Neuron (in vitro differentiated cells): ENCODE data around the gene ARID3A.

Experiments
- H2AFZ ChIP-seq: one replicate; pipeline ENCODE4 v1.6.1; 2013; ENCODE audit warnings: low read depth, mild to moderate bottlenecking, inconsistent platforms, low read length, moderate library complexity
- H3K27me3 ChIP-seq: one replicate; pipeline ENCODE4 v1.6.1; 2013; ENCODE audit warnings: low read length; ENCODE audit not compliant: insufficient read depth
- H3K36me3 ChIP-seq: one replicate; pipeline ENCODE4 v1.6.1; 2013; ENCODE audit warnings: low read length; ENCODE audit not compliant: insufficient read depth
- H3K4me1 ChIP-seq: one replicate; pipeline ENCODE4 v1.6.1; 2013; ENCODE audit warnings: low read length; ENCODE audit not compliant: insufficient read depth
- H3K4me3 ChIP-seq: 2 replicates; pipeline ENCODE4 v1.5.1; 2013; ENCODE audit warnings: mild to moderate bottlenecking, low read length, moderate library complexity
- H3K9me3 ChIP-seq: one replicate; pipeline ENCODE4 v1.6.1; 2013; ENCODE audit warnings: low read length

Gene ARID3A

GRCh38 chr19:982567-983170, 56.8 kb downstream of the ARID3A start:
- H2AFZ ChIP-seq = no peak overlapping the region
- H3K4me3 ChIP-seq = peak overlapping the region; percentile 3
- H3K9me3 ChIP-seq = no peaks in the 10 kb centered on the region
- H3K36me3 ChIP-seq = peaks cover 17% of the 10 kb centered on the region
- H3K4me1 ChIP-seq = peaks cover 23% of the 10 kb centered on the region
- H3K27me3 ChIP-seq = no peaks in the 10 kb centered on the region

- peak within 1 kb of the TSS; percentile 28 for H2AFZ ChIP-seq
- no peaks in the 10 kb centered on the region for H3K27me3 ChIP-seq
- peak within 1 kb of the TSS; percentile 84 for H3K4me3 ChIP-seq
- H3K4me1 ChIP-seq = peaks cover 19% of the 10 kb centered on the region
- no peaks in the 10 kb centered on the region for H3K9me3 ChIP-seq
- H3K36me3 ChIP-seq = peaks cover 27% of the 10 kb centered on the region
These were observed 58.5 kb downstream of the ARID3A start, which contains the start of gene WDR18 for GRCh38 chr19:984165-984967. TSS of gene WDR18 (plus strand) at chr19:984345. CDS start at chr19:984354, 9 bp downstream.

GRCh38 chr19:986083-986482, 60.2 kb downstream of the ARID3A start:
- peaks cover 4% of the 10 kb centered on the region for H3K9me3 ChIP-seq
- H2AFZ ChIP-seq = no peak overlapping the region
- no peaks in the 10 kb centered on the region for H3K27me3 ChIP-seq
- no peak overlapping the region for H3K4me3 ChIP-seq
- H3K36me3 ChIP-seq = peaks cover 44% of the 10 kb centered on the region
- peaks cover 7% of the 10 kb centered on the region for H3K4me1 ChIP-seq

GRCh38 chr19:988081-988480, 62.2 kb downstream of the ARID3A start:
- Histone ChIP-seq H3K36me3 (peaks cover 55% of the 10 kb centered on the region), H3K9me3 (peaks cover 5% of the 10 kb centered on the region), H3K4me3 (no peak overlapping the region), H3K4me1 (peaks cover 7% of the 10 kb centered on the region), H2AFZ (no peak overlapping the region), H3K27me3 (no peaks in the 10 kb centered on the region)

- Histone ChIP-seq H3K36me3 (peaks cover 59% of the 10 kb centered on the region), H2AFZ (no peak overlapping the region), H3K4me3 (no peak overlapping the region), H3K9me3 (peaks cover 5% of the 10 kb centered on the region), H3K27me3 (no peaks in the 10 kb centered on the region), H3K4me1 (peaks cover 7% of the 10 kb centered on the region)
These were observed 62.7 kb downstream of the ARID3A start for GRCh38 chr19:988510-988909.

- Histone ChIP-seq H2AFZ (no peak overlapping the region), H3K27me3 (no peaks in the 10 kb centered on the region), H3K4me3 (no peak overlapping the region), H3K9me3 (peaks cover 5% of the 10 kb centered on the region), H3K36me3 (peaks cover 64% of the 10 kb centered on the region), H3K4me1 (peaks cover 4% of the 10 kb centered on the region)
These were observed 63.7 kb downstream of the ARID3A start for GRCh38 chr19:989381-990081.

- Histone ChIP-seq H3K4me1 (no peaks in the 10 kb centered on the region), H3K27me3 (no peaks in the 10 kb centered on the region), H3K36me3 (peaks cover 67% of the 10 kb centered on the region), H3K9me3 (peaks cover 5% of the 10 kb centered on the region), H2AFZ (no peak overlapping the region), H3K4me3 (no peak overlapping the region)
These were observed 64.3 kb downstream of the ARID3A start for GRCh38 chr19:990119-990571.

- Histone ChIP-seq H3K36me3 (peaks cover 68% of the 10 kb centered on the region), H2AFZ (no peak overlapping the region), H3K27me3 (no peaks in the 10 kb centered on the region), H3K4me1 (no peaks in the 10 kb centered on the region), H3K4me3 (no peak overlapping the region), H3K9me3 (peaks cover 5% of the 10 kb centered on the region)
These were observed 64.9 kb downstream of the ARID3A start for GRCh38 chr19:990746-991145.

- H3K4me1 ChIP-seq = no peaks in the 10 kb centered on the region
- H3K36me3 ChIP-seq = peaks cover 62% of the 10 kb centered on the region
- H3K9me3 ChIP-seq = peaks cover 5% of the 10 kb centered on the region
- H2AFZ ChIP-seq = no peak overlapping the region
- H3K27me3 ChIP-seq = no peaks in the 10 kb centered on the region
- no peak overlapping the region for H3K4me3 ChIP-seq
These were observed 65.5 kb downstream of the ARID3A start for GRCh38 chr19:991174-991931.

GRCh38 chr19:991932-992669, 66.3 kb downstream of the ARID3A start:
- Histone ChIP-seq H3K4me3 (no peak overlapping the region), H3K9me3 (peaks cover 5% of the 10 kb centered on the region), H3K27me3 (no peaks in the 10 kb centered on the region), H3K36me3 (peaks cover 57% of the 10 kb centered on the region), H2AFZ (no peak overlapping the region), H3K4me1 (no peaks in the 10 kb centered on the region)

- Histone ChIP-seq H3K36me3 (peaks cover 53% of the 10 kb centered on the region), H2AFZ (no peak overlapping the region), H3K27me3 (no peaks in the 10 kb centered on the region), H3K4me1 (no peaks in the 10 kb centered on the region), H3K4me3 (no peak overlapping the region), H3K9me3 (peaks cover 5% of the 10 kb centered on the region)
These were observed 66.8 kb downstream of the ARID3A start for GRCh38 chr19:992670-993055.

GRCh38 chr19:993361-993830, 67.6 kb downstream of the ARID3A start:
- Histone ChIP-seq H3K36me3 (peaks cover 47% of the 10 kb centered on the region), H3K27me3 (peaks cover under 1% of the 10 kb centered on the region), H3K4me3 (no peak overlapping the region), H2AFZ (no peak overlapping the region), H3K9me3 (peaks cover 5% of the 10 kb centered on the region), H3K4me1 (no peaks in the 10 kb centered on the region)
